Activated CD8-positive, alpha-beta memory T cell treated with anti-CD3 and anti-CD28 coated beads for 48 hours (primary cell): ENCODE data around the gene CCDC157.

ENCODE experiments used
- DNase-seq, 3 experiments: peaks; one replicate each; pipeline ENCODE4 v3.0.0-alpha.2; 2020; ENCODE audit warnings: low read depth in 2 of 3, low spot score in 2 of 3

Gene CCDC157

DNA sequence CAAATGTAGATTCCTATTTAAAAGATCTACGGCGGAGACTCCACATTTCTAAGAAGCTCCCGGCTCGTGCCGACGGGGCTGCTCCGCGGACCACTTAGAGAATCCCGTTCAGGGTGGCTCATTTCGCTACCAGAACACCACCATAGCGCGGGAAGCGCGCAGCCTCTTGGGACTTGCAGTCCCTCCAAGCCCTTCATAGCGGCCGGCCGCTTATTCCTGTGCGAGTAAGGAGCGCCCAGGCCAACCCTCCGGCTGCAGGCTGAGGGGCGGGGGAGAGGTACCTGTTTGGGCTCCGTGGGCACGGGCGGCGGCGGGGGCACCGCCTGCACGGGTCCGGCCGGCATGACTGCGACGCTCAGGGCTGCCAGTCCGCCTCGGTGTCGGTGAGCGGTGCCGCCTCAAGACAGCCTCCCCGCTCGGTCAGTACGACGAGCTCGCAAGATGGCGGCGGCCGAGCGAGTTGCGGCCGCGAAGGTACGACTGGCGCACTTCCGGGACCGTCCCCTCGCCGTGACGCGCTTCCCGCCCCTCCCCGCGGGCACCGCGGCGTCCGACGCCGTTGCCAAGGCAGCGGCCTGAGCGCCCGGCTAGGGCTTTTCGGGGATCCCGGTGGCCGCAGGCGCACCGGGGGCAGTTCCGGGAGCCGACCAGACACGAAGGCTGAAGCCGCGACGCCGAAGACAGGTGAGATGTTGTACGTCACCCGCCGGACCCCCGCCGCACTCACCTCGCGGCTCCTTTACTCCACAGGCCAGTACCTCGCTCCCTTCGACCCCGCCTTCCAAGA is at the start of gene CCDC157, which contains the start of gene SF3A1:
CCDC157 (plus strand) TSS at position 559 of the 787 bp plus-strand sequence. CDS start 8,994 bp downstream, outside the sequence.
SF3A1 (minus strand) TSS at position 446 of the 787 bp plus-strand sequence; CDS start at position 344, 102 bp downstream.
- peak; percentile 68 to 78 (median 70) for DNase-seq

DNA sequence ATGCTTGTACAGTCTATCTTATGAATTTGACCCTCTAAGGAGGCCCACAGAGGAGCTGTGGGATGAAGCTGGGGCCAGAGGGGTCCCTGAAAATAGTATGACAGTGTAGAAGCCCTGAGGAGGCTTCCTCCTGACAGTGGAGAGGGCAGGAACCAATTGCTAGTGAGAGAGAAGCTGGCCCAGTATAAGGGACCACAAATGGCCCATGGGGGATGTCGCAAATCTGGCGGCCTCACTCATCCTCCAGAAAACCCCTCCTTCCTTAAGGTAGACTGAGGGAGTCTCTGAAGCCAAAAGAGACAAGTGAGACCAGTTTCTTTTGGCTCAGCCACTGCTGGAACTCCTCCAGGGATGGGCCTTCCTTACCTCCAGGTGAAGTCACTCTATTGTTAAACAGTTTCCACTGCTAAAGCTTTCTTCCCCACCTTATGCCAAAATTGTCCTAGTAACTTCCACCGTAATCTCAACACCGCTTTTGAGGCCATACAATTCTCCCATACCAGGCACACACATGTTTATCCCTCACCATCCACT is 49.7 kb upstream of the CCDC157 start:
- no peak for DNase-seq

DNA sequence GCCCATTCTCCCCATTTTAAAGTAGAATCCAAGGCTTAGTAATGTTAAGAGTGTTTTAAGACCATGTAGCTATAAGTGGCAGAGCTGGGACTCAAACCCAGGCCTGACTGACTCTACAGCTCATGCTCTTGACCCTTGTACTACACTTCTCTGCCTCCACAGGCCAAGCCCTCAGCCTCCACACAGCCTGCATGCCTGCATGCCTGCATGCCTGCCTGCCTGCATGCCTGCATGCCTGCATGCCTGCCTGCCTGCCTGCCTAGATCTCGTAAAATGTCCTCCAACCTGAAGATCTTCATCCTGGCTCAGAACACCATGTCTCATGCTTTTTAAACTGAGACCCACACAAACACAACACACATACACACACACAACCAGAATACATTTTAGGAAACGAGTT is 48.7 kb upstream of the CCDC157 start:
- DNase-seq: no peak

DNA sequence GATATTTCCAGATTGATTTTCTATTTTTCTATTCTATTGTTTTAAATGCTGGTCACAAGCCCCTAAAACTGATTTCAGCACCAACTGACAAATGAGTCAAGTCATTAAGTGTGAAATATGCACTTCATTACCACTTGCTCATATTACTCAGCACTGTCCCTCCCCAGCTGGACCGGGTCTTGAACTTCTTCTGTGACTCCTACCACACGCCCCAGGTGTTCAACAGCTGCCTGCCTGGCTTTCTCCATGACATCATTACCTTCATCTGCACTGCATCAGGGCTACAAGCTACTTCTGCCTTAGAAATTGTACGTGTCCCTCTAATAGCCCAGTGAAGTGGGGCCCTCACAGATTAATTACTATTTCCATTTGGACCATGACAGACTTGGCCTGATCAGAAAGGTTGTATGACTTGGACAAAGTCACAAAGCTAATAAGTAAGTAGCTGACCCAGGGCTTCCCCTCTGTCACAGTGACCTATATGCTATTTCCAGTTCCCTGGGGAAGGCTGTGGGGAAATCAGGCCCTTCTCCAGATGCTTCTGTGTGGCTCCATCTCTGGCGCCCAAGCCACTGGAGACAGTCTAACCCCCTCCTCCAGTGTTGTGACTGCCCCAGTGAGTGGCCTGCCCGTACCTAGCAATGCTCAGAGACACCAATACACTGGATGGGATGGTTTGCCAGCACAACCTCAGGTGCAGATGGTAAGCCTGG is 48.1 kb upstream of the CCDC157 start:
- DNase-seq: no peak

DNA sequence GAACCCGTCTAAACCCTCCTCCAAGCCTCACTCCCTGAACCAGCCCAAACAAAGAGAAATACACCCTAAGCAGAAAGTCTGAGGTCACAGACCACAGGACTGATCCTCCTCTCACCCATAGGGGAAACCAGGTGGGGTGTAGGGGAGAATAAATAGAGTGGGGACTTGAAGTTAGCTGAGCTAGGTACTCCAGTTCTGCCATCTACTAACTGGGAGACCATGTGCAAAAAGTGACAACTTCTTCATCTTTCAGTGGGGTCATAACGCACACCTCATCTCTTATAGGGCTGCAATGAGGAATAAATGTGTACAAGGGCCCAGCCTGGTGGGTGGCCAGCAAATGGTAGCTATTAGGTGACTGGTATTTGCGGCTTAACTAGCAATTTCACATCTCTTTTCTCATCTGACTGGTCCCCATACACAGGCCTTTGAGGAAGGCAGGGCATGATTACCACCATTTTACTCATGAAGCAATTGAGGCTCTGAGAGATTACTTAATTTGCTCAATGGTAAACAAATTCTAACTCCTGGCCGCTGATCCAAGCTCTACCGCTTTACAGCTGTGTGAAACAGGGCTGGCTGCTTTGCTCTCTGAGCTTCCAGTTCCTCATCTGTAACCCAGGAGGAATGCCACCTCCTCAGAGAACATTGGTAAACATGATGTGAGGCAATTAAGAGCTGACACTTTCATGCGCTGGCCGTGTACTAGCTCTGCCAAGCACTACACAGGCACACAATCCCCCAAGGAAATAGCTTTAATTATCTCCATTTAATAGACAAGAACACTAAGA is 46.7 kb upstream of the CCDC157 start:
- DNase-seq: no peak

DNA sequence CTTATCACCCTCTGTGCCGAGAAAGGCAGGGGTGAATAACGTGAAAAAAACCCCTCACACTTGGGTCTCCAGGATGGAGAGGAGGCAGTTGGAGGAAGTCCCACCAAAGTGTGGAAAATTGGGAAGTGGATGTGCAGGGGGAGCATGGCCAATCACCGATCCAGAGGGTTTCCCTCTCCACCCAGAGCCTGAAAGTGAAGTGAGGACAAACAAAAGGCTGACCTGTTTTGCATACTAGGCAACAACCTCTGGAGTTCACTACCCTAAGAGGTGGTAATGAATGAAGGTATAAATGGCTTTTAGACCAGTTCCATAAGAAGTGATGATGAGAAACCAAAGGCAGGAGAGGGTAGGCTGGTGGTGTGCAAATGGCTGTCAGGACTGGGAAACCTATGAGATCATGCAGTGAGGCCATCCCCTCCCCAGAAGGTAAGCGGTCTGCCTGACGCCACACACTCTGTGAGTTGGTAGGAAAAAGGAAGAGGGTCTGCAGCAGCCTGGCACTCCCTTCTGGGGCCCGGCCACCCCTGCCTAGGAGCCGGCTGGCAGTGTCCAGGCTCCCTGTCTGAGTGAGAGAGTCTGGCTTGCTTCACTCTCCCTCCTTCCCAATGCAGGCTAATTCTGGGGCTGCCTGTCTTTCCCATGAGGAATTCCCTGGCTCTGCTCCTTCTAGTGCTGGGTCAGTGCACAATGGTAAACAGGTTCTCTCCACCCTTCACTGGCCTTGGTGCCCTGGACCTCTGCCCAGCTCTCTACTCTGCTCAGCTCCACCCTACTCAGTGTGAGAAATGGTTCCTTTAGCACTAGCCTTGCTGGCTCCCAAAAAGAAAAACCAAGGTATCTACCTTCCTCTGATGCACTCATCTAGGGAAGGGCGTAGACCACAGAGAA is 45.7 kb upstream of the CCDC157 start:
- no peak for DNase-seq

DNA sequence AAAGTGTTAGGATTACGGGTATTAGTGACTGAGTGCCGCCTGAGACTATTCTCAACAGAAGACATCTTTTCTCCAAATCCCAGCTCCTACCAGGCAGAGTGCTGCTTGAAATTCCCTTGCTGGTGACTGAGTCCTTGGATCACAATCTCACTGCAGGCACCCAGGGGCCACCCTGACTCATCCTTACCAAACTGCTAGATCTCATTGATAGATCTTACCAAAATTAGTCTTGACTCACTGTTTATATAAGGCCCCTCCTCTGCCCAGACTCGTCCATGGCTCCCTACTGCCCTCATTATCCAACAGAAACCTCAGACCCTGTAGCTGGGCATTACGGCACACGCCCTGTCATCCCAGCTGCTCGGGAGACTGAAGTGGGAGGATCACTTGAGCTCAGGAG is 44.8 kb upstream of the CCDC157 start:
- no peak for DNase-seq

DNA sequence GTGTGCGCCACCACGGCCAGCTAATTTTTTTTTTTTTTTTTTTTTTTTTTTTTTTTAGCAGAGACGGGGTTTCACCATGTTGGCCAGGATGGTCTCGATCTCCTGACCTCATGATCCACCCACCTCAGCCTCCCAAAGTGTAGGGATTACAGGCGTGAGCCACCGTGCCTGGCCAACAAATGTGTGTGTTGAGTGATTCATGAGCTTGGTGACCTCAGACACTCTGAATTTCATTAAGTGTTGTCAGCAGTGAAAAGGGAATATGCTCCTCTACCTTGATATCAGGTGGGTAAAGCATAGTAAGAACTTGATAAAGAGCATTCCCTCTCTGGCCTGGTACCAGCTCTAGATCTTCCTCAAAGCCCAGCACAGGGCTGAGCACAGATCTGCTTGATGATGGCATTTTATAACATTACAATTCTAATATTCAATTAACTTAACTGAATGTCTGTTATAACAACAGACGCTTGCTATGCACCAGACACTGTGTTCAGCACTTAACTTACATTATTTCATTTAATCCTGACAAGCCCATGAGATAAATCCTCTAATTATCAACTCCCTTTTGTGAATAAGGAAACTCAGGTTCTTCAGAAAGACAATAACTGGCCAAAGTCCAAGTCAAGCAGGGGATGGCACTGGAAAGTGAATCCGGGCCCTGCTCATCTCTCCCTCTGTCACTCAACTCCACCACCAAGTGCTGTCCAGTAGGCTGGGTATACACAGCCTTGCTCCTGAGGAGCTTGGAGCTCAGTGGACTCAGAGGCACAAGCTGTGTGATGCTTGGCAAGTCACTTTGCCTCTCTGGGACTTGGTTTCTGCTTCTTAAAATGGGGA is 43.1 kb upstream of the CCDC157 start:
- DNase-seq: no peak

DNA sequence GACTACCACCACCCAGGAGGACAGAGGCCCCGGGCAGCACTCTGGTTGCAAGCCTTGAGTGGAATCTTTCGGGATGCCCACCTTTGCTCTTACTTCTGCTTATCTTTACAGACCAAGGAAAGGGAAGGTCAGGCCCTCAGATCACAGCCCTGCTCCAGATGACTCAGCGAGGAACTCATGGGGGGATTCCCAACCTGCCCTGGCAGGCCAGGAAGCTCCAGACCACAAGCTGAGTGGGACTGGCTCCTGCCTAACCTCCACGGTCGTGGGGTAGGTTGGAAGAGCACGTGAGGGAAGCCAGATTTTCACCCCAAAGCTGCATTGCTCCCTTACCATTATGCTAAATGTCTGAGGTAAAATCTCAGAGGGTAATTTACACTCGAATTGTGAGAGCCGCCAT is 41.9 kb upstream of the CCDC157 start:
- peak in 1 of 3 experiments; percentile 40 for DNase-seq

DNA sequence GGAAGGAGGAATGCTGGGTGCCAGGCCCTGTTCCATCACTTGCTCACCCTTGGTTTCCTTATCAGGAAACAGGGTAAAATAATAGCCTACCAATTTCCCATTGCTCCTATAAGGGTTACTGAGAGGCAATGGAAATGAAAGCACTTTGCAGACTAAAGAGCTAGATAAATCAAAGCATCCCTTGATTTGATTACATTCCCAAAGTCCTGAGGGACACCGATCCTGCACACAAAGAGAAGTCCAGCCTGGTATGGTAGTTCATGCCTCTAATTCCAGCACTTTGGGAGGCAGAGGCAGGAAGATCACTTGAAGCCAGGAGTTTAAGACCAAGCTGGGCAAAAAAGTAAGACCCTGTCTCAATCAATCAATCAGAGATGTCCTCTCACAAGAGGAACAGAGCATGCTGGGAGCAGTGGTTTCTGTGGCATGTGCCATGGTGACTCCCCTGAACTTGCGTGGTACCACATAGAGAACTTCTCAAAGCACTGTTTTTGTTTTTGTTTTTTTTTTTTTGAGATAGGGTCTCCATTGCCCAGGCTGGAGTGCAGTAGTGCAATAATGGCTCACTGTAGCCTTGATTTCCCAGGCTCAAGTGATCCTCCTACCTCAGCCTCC is 40.7 kb upstream of the CCDC157 start:
- DNase-seq: no peak

DNA sequence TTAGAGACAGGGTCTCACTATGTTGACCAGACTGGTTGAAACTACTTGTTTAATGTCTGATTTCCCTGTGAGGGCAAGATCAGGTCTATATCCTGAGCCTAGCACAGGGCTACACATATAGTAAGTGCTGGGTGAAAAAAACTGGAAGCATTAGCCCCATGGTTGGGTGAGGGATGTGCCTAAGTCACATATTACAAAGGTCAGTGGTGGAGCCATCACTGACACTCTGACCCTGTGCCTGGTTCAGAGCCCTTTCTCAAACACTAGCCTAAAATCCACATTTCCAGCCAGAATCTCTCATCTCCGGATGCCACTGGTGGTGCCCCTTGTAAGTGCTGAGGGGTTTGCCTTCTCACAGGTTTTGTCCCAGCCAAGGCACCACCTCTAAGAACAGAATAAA is 39.0 kb upstream of the CCDC157 start:
- DNase-seq: no peak

DNA sequence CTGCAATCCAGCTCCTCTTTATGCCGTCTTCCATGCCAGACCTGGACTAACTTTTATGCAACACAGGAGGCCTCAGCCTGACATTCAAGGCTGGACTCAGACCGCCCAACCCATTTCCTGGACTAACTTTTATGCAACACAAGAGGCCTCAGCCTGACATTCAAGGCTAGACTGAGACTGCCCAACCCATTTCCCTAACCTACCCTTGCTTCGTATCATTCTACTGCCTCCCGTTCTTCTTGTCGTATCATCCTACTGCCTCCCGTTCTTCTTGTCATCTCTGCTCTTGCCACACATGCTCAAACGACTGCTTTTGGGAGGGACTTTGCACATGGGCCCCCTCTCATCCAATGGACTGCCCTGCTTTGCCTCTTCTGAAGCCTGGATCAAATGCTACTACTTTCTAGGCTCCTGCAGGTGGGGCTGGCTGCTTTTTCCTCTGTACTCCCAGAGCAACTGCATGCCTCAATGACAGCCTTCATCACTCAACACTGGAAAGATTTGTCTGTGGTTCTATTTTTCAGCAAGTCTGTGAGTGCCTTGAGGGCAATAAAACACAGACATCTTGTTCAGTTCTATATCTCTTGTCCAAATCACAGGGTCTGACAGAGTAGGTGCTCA is 37.9 kb upstream of the CCDC157 start:
- DNase-seq: no peak

DNA sequence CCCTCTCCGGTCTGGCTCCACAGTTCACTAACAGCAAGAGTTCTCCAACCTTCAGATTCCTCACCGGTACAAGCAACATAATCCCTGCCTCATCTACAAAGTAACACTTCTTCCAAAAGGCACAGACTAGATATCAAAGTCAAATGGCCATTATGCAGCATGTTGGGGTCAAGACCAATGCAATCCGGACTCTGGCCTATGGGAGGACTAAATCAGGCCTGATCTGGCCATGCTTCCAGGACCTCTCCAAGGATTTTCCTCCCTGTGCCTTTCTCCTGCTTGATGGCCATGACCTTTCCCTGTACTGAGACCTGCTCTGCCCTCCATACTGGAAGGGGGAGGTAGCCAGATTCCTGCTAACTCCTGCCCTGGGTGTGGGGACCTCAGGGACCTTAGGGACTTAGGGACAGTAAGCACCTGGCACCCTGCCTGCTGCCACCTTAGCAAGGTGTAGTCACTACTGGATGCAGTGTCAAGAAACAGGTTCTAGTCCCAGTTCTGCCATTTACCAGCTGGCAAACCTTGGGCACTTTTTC is 36.7 kb upstream of the CCDC157 start:
- DNase-seq: no peak

DNA sequence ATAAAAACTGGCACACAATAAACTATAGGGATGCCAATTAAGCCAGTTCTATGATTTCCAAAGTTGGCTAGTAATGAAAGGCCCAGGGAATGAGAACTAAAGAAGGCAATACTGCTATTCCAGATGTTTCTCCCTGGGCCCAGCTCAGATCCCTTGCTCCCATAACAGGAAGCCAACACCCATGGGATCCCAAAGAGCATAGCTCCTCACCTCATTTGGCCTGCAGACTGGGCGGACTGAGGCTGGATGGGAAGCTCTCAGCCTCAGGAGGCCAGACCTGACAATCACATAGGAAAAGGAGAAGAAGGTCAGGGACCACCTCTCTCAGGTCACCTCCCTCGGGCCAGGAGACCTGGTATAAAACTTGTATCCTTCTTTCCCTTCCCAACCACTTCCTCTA is 35.3 kb upstream of the CCDC157 start:
- DNase-seq: no peak

DNA sequence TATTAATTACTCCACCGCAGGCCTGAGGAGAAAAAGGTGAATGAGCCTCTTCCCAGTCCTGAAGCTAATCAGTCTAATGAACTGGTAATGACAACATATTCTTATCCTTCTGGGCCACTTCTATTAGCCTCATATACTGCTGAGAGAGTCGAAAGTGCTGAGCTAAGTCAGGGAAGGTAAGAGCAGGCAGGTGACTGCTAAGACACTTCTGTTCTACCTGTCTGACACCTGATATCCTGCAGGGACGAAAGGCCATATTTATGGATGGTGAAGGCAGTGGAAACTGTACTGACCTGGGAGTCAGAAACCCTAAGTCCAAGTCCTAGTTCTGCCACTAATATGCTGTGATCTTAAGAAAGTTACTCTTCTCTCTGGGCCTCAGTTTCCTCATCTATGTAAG is 33.6 kb upstream of the CCDC157 start:
- no peak for DNase-seq

DNA sequence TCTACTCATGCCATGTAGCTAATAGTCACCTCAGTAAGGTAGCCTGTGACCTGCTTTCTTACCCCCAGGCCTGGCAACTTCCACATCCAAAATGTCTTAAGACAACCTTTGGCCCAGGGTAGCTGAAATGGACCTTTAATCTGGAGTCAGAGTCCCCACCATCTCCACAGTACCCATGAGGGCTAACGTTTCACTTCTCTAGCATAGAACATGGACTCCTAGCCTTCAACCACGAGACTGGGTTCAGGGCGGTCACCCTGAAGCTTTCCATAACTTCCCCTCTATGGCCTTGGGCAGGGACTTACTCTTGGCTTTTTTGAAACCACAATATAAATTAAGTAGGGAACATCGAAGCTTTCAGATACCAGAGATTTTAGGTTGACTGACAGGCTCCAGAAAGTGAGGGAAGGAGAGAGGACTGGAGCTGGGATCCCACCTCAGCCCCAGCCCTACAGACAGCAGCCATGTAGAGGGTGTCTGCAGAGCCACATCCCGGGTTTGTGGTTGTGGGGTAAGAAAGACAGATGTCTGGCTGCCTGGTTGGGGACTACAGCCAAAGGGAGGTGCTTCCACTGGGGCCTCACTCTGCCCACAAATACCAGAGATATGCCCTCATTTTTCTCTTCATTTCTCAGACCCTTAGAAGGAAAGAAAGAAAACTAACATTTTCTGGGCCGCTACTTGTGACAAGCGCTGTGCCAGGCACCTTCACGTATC is 32.6 kb upstream of the CCDC157 start:
- DNase-seq: no peak

DNA sequence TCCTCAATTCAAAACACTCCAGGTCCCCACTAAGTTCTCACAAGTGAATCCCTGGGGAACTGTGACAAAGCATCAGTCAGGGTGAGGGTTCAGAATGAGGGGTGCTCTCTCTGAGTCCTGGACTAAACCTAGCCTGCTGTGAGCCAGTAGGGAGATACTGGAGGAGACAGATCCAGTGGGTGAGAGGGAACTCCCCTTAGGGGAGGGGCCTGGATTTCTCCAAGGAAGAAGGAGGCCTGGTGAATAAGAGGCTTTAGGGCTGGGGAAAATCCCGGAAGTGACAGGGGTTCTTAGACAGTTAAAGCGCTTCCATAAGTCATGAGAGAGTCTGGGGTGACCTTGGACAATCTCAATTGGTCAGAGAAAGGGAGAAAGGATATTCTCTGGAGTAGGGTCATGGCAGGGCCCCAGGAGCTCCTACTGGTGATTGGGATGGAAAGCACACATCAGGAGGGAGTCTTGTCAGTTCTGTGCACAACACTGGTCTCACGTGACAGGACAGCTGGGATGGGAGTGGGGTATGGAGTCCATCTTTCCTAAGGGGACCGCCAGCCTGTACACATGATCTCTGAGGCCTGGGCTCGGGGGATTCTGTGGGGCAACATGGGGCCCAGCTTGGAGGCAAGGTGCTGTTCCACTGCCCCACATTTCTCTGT is 31.6 kb upstream of the CCDC157 start:
- DNase-seq: no peak
